Measurements from ENCODE around the gene IFT27.
A peak's percentile ranks its signal among the peaks of the same experiment; 100 is the strongest.

Gene IFT27

DNA sequence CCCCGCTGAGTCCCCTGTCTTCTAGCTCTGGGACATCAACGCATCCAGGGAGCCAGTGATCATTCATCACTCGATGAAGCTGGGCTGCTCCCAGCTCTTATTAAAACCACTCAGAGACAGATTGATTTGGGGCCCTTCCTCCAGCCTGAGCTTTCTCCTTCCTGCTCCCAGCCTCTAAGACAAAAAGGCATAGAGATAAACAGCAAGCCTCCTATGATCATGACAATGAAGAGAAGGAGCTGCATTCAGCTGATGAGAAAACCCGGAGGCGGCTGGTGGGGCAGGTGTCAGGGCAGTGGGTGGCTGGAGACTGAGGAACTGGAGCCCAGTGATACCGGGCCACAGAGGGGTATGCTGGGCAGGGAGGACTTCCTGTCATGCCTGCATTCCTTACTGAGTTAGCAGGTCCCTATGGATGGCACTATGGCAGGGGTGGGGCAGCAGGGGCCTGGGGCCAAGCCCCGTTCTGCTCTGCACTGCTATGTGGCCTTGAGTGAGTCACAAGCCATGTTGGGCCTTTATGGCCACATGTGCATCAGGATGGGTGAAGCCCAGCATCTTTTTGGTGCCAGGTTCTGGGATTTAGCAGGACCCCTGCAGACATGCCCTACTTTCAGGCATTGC, 20.7 kb upstream of the IFT27 start:
- no peak for DNase-seq

DNA sequence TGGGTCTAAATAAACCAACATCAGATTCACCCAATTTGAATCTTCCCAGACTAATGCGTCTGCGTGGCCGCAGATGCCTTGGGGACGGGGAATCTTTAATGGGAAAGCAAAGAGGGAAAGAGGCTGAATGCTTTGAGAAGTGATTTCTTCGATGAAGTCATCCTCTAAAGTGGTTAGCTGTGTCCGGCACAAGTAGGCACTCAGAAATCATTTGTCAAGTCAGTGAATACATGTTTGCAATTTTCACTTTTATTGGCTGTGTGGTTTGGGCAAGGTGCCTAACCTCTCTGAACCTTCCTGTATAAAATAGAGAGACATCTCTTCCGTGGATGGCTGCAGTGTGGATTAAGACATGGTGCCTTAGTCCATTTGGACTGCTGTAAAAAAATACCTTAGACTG, 19.7 kb upstream of the IFT27 start:
- DNase-seq = no peak

DNA sequence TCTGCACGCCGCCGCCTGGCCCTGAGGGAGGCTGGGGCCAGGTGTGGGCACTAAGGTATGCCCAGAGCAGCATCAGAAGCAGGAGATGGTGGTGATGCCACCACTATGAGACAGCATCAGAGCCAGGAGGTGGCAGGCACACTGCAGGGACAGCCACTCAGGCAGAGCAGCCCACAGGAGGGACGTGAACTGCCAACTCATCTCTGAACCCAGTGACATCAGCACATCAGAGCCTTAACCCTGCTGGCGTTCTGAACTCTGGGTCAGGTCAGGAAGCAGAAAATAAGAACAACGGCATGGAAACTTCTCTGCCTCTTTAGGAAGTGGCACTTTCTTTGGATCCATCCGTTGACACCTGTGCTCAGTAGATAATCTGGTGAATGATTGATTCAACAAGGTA, 14.7 kb upstream of the IFT27 start:
- no peak for DNase-seq

DNA sequence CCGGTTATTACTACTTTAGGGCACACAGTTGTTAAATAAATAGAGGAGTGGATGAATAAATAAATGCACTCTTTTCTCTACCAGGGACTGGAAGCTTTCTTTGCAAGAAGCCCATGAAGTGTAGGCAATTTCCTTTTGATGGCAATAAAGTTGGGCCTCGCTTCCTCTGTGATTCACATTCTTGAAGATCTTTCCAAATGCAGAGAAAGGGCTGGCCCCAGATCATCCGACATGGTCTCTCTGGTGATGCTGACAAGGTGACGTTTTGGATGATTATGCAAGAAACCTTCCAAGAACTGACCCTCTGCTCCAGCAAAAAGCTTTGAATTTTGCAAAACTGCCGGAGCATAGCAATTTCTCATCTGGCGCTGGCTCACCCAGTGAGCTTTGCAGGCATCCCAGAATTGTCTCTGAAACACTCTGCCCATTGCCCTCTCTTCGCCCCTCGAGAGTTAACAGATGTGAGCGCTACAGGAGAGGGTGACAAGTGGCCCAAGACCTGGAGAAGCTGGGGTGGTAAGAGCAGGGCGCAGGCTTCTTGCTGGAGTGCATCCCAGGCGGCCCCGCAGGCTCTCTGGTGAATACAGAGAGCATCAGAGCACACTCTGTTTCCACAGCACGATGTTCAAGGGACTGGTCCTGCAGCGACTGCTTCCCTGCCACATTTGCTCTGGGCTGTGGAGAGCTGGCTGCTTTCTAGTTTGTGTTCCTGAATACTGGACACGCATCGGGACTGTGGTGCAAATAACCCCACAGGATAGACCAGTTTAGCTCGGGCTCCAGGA, 11.5 kb upstream of the IFT27 start:
- DNase-seq = no peak

DNA sequence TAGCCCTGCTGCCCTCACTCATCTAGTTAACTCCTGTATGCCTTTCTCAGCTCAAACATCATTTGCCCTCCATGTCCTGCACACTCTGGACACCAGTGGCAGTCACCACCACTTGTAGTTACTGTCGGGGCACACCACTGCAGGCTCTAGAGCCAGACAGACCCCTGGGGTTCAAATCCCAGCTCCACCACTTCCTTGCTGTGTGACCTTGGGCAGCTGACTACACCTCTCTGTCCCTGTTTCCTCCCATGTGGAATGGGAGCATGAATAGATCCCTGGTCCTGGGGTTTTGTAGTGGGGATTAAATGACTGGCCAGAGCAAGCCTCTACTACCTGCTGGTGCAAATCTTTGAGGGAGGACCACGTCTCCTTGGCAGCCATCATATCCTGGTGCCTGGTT, 7.8 kb upstream of the IFT27 start:
- no peak for DNase-seq

DNA sequence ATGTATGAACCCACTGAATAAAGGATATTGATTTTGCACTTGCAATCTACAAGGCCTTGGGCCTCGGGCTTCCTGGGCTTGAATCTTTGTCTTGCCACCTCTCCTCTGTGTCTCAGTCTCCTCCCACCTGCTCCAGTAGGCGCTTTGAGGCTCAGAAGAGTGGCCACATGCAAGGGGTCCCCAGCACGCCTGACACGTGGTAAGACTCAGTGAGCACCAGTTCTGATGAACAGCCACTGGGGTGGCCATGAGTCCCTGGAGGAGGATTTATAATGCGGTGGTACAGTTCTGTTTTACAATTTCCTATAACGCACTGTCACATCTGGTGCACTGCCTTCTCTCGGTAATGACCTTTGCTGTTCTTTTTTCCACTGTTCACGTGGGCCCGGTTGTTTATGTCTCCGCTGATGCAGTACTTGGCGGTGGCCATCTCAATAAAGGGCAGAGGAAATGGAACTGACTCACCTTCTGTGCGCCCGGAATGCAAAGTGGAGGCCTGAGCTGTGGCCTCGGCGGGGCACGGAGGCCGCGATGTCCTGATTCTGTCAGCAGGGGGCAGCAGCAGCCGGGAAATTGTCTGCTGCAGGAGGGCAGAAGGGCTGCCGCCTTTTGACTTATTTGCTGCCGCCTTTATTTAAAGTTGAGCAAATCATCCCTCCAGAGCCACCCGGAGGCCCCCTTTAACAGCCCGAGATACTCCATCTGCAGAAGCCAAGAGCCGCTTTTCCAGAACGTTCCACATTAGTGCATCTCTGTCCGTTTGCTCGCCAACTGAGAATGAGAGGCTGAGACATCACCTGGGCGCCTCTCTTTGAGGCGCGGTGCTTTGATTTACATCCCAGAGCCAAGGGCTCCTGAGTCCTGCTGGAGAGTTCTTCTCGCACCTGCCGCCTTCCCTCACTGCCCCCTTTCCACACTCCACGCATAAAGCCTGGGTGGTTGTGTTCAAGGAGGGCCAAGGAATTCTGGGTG, 6.0 kb upstream of the IFT27 start:
- DNase-seq = peak; percentile 50

DNA sequence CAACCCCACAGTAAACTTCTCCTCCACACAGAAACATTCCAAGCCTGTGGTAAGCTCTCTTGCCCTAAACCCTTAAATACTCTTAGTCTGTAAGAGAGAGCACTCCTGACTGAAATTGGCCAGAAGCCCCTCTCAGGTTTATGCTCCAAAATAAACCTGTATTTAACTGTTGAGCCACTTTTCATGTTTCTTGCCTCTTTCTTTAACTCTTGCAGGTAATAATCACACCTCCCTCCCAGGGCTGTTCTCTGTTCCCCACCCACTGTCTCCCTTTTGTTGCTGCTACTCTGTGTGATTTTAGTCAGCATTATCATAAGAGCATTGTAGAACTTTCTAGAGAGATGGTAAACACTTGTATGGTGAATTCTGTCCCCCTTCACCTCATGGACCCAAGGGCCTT, 2.1 kb upstream of the IFT27 start:
- no peak for DNase-seq

DNA sequence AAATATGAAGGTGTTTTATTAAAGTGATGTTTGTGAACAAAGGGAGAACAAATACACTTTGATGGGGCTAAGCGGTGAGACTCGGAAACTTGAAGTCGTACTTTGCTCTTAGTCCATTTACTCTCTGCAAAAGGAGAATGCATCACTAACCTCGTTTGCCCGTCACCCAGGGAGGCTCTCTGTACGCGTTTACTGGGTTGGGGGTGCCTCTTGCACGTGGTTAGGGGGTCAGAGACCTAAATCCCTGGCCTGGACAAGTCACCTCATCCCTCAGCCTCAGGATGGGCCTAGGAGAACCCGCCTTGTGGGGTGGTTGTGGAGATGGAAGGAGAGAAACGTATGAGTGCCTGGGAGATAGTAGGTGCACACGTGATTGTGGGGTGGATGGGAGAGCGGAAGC, 803 bp upstream of the IFT27 start:
- DNase-seq = no peak

DNA sequence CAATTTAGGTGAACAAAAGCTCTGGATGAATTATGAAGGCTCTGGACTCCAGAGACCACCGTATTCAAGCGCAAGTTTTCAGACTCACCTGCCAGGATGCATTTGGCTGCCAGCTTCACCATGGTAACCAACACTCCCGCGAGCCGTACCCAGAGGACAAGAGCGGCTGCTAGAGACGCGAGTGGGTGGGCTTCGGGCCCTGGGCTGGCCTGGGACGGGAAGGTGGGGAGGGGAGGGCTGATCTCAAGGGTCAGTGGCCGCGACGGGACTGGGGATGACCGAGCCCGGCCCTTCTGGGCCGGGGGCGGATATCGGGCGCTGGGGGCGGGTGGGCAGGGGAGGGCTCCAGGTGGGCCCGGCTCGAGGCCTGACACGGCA, 344 bp downstream of the IFT27 start:
- DNase-seq = peak; percentile 21

DNA sequence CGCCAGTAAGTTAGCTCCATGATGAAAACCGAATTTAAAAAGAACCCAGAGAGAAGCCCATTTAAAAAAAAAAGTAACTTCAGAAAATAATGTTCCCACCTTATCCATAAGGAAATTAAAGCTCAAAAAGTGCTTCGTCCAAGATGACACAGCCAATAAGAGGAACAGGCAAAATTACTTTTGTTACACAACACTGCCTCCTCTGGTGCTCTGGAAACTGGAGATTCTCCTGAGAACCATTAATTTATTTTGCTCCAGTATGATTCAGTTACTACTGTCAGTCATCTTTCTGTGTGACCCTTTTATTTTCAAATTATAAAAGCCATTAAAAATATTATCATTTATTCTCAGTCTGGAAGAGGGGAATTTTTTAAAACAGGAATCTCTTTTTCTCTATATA, 2.0 kb downstream of the IFT27 start:
- no peak for DNase-seq

DNA sequence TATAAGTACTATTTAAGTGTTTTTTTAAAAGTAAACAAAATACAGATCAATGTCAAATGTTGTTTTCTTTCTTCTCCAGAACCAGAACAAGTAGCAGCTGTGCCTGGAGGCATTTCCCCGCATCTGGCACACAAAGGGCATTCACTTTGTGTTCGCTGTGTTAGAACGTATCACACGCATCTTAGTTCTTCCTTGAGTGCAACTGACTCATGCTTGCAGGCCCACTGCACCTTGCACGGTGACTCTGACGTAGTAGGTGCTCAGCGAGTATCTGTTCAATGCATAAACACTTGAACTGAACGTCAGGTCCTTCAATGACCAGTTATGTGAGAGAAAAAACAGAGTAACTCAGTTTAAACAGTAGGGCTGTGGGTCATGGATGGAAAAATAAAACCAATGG, 3.5 kb downstream of the IFT27 start:
- no peak for DNase-seq

DNA sequence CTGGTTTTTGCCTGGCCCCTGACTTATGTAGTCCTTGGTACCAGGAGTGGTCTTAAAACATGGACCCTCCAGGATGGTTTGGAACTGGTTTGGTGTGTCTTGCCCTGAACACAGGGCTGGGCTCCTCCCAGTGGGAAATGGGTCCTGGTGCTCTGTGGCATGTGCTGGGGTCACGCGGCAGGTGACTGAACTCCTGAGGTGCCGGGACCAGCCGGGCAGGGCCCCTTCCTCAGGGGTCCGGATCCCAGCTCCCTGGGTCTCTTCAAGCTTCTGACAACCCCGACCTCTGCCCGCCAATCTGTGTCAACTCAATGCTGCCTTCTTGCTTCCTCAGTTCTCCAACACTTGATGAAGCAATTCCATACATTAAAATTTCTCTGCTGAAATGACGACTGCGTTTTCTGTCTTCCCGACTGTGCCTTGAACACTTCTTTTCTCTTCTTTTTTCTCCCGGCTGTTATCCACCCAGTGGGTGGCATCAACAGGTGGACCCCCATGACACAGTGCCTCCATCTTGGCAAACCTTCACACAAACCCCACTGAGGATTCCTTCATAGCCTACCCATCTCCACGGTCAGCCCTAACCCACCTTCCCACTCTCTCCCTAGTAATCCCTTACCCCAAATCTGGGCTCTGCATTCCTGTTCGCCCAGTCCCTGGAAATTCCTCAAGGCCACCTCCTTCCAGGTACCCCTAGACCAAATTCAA, 4.4 kb downstream of the IFT27 start:
- no peak for DNase-seq

DNA sequence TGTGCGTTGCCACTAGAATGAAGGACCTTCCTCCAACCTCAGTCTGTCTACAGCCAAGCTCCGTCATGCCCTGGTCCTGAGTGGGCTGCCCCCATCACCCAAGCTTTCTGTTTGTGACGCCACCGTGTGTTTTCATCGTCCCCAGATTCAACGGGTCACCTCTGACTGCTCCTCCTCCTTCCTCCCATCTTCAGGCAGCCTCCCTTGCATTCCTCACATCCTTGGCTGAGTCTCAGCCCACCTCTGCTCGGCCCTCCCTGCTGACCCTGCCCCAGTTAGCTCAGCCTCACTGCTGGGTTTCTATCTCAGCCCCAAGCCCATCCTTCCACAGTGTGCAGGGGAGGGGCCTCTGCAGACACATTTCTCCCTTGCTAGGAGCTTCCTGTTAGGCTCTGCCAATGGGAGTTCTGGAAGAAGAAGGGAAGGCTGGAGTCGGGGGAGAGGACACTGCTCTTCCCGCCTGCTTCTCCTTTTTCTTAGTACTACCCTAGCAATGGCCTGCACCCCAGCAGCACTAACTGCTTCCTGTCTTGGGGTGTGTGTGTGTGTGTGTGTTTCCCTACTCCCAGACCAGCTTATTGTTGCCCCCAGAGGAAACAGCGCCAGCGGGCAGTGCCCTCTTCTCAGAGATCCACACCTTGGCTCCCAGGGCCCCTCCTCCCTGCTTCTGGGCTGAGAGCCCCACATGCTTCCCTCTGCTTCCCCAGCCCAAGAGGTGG, 5.2 kb downstream of the IFT27 start:
- no peak for DNase-seq

DNA sequence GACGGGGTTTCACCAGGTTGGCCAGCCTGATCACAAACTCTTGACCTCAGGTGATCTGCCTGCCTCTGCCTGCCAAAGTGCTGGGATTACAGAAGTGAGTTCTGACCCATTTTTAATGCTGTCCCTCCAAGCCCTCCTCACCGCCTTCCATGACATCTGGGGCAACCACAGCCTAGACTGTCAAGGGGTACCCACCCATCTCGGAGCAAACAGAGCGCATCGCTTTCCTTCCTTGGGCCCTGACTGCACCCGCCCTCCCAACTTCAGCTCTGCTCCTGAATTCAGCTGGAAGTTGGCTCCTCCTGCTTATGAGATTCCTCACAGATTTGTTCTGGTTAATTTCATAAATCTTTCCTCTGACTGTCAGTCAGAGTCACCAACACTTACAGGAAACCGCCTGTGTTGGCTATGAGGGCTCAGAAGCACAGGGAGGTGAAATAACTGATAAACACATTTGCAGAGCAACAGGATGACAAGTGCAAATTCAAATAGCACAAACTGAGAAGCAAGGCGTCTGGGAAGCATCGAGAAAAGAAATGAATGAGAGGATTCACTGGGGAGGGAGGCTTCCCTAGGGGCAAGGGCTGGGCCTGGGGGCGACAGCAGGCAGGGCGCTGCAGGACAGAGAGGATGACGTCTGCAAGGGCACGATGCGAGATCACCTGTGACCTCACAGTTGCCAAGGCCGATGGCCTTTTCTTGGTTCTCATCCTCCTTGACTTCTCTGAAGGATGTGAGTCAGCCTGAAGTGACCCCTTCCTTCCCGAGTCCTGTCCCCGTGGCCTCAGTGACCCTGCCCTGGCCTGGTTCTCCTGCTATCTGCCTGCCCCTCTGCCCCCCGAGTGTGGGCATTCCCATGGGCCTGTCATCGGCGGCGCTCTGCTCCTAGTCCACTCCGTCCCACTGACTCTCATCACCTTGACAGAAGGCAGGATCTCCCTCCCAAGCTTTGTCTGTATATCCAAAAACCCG, 6.1 kb downstream of the IFT27 start:
- no peak for DNase-seq

DNA sequence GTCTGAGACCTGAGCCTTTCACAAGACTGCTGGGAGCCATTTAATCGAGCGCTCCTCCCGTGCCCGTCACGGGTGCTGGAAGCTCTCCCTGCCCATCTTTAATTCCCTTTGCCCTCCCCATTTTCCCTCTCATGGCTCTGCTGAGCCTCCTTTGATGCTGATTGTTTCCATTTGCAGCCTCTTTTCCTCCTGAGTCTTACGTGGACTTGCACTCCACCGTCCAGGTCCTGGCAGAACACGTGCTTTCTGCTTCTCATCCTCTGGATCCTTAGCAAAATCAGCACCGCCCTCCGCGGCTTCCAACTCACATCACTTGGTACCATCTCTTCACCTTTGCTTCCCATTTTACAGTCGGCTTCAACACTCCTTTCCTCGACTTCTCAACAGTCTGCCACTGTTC, 7.3 kb downstream of the IFT27 start:
- DNase-seq = no peak

DNA sequence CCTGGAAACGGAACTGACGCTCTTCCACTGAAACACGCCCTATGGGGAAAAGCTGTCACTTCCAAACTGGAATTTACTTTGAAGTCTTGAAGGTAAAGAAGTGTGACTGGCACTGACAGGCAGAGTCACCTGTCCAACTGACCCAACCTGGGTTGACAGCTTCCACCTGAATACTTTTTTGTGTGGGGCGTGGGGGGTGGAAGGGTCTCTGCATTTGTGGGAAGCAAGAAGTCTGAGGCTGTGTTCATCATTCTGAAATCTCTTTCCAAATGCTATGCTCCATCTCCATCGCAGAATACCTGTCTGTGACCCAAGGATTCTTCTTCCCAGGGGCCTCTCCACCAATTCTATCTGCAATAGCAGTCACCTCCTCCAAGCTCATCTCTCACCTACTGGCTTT, 7.8 kb downstream of the IFT27 start:
- DNase-seq = no peak

DNA sequence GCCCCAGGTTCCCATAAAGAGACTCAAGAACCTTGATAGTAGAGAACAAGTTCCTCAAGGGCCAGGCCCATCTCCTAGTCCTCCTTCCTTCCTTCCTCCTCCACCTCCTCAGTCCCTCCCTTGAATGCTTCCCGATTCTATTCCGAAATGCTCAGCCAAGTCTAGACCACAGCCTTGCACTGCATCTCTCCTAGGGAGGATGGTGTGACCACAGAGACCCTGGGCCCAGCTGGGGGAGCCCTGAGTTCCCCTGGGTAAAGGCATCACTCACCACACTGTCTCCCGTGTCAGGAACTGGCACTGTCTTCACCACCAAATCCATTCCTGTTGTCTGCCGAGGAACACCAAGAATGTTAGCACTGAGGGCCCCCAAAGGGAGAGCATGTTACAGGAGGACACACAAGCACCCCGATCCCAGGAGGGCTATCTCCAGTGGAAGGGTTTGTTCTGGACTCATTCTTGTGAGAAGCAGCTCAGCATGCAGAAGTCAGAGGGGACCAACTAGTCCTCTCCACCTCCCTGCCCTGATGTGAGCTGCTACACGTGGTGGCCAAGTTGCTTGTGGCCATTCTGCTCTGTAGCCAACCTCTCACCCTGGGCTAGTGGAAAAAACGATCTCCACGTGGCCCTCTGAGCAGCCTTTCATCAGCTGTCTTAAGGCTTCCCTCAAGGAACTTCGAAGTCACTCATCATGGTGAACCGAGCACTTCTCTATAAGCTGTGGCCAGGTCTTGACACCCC, 8.7 kb downstream of the IFT27 start:
- no peak for DNase-seq

DNA sequence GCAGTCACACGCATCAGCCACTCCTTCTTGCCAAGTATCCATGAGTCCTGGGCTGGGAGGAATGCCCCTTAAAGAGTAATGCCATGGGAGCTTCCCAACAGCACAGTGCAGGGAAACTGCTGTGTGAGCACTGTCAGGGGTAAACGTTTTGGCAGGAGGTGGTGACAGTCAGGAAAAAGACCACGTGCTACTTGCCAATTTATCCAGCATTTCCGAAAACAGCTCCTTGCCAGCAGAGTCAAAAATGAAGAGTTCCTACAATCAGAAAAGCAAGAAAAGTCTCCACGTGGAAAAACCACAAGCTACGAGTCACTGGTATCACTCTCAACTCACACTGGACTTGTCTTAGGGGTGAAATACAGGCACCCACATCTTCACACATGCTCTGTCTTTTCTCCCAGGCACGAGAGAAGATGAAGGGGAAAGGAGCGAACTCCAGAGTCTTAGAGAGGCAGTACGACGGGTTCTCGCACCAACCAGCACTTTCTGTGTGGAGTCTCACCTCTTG, 9.9 kb downstream of the IFT27 start:
- no peak for DNase-seq

DNA sequence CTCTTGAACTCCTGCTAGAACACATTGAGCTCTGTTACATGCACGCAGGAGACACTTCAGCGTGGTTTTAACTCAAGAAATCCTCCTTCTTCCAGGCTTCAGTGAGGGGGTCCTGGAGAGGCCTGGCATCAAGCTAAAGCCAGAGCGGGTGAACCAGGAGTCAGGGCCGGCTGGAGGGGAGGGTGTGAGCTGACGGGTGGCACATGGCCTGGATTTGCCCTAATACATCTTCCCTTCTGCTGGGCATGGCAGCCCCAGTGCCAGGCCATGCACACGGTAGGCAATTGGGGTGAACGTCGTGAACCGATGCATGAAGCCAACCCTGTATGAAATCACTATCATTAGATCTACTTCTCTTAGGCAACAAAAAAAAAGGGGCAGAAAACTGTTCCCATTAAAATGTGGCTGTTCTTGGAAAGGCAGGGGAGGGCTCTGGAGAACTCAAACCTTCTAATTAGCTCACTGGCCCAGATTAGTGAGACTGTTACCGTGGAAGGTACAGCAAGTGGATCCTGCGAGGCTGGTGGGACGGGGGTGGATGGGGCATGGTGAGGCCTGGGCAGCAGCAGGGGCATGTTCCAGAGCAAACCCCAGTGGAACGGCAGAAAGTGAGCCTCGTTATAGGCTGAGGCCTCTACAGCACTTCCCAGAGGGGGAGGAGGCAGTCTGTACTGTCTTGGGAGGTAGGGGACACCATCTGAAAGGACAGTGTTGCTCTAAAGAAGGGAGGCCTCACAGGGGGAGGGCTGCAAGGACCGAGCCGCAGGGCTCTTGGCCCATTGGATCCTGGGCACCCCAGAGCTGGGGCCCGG, 10.6 kb downstream of the IFT27 start:
- DNase-seq = no peak

Measured in activated gamma-delta T cell (primary cell).